NCI-H345 treated with DMSO at 0.1 percent for 48 hours (cell line): ENCODE data around the gene ADAM23.

Source experiments
- DNase-seq: peaks from one replicate; lab custom pipeline; 2025; ENCODE audit not compliant: unreplicated experiment; lab: John Stamatoyannopoulos, UW

ADAM23 gene

DNA sequence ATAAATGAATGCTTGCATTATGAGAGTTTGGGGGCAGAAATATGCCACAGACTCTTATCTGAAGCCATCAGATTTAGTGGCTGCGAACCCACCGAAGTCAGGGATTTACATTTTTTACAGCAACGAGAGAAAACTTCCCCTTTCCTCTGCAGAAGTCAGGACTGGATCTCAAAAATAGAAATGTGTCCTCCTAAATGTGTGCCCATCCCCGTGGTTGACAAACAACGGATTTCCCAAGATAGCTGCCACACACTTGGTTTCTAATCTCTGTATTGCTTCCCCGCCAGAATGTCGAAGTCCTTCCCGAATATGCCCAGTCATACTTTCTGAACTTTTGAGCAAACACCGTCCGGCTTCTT, 879 bp upstream of the ADAM23 start:
- no peak for DNase-seq

DNA sequence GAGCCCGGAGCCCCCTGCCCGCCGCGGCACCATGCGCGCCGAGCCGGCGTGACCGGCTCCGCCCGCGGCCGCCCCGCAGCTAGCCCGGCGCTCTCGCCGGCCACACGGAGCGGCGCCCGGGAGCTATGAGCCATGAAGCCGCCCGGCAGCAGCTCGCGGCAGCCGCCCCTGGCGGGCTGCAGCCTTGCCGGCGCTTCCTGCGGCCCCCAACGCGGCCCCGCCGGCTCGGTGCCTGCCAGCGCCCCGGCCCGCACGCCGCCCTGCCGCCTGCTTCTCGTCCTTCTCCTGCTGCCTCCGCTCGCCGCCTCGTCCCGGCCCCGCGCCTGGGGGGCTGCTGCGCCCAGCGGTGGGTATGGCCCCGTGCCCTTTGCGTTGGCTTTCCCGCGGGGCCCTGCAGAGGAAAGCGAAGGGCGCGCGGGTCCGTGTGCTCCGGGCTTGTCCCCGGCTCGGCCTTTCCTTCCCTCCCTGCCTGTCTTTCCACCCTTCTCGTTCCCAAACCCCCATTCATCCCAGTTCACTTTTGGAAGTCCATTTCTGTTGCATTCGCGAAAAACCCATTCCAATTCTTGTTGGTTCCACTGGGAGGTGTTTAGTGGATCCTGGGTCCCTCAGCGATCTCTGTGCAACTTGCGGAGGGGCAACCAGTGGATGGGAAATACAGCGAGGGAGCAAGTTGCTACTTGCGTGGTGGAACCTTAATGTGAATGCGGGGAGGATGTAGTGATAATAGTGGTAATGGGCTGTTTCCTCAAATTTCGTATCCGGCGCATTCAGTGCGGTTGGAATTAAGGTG, 599 bp downstream of the ADAM23 start:
- no peak for DNase-seq

DNA sequence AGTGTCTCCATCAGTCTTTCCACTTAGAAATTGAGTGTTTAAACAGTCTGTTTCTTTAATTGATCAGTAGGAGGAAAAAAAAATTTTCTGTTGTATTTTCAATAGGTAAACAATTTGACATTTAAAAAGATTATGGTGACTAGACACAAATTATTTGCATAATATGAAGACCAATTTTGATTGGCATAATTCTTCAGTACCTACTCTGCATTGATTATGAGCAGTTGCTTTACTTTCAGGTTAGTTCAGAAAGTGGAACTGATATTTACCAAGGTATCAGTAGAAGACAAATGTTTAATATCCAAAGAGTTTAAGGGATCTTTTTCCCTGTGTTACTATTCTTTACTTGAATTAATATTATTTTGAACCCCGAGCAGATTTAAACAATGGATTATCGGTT, 2.6 kb downstream of the ADAM23 start:
- no peak for DNase-seq

DNA sequence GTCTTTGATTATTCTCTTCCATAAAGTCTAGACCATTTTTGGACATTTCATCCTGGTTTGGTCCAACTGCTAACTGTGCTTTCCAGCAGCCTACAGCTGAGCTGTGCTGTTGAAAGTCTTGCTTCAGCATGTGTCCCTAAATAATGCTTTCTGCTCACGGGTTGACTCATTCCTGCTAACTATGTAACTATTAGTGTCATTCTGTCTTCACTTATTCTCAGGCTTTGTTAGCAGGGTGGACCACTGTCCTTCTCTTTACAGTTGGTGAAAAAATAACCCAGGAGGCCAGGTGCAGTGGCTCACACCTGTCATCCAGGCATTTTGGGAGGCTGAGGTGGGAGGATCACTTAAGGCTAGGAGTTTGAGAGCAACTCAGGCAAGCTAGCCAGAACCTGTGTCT, 8.9 kb downstream of the ADAM23 start:
- DNase-seq = no peak

DNA sequence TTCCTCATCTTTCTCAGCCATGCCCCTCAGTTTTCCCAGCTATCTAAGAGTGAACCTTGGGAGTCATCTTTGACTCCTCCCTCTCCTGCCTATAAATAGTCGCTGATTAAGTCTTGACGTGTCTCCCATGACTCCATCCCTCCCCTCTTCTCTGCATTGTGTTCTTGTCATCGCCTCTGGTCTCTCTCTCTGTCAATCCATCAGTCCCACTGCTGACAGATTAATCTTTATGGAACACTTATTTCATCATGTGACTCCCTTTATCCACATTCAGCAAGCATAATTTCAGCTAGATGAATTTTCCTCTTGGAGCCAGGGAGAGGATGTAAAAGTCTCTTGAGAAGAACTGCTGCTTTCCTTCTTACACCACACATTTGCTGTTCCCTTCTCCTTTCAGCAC, 9.4 kb downstream of the ADAM23 start:
- DNase-seq = no peak

DNA sequence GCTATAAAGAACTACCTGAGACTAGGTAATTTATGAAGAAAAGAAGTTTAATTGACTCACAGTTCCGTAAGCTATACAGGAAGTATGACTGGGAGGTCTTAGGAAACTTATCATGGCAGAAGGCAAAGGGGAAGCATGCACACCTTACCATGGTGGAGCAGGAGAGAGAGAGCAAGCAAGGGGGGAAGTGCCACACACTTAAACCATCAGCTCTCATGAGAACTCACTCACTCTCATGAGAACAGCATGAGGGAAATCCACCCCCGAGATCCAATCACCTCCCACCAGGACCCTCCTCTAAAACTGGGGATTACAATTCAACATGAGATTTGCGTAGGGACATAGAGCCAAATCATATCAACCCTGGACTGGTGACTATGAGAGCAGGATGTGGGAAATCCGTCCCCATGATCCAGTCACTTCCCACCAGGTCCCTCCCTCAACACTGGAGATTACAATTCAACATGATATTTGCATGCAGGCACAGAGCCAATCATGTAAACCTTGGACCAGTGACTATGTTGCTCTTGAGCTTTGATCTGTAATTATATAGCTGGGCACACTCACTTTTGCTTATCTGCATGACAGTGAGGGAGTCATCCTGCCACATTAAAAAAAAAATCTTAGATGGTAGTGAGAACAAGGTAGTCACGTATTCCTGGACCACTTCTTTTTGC, 12.9 kb downstream of the ADAM23 start:
- DNase-seq = no peak

DNA sequence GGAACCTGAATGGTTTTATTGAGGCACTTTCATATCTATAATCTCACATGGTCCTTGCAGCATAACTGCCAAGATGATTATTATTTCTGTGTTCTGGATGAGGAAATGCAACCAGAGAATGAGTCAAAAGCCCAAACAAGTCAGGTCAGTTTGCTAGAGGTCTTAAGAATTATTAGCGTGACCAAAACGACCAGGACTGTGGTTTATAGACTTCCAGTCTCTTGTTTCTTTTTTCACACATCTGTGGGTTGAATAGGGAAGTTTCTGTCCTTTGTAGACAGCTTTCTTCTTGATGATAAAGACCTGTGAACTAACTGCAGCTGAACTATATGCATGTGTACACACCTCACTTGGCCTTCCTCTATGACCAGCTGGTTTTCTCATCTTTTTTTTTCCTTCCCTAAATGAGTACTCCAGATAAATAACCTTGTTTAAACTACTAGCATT, 13.9 kb downstream of the ADAM23 start:
- no peak for DNase-seq

DNA sequence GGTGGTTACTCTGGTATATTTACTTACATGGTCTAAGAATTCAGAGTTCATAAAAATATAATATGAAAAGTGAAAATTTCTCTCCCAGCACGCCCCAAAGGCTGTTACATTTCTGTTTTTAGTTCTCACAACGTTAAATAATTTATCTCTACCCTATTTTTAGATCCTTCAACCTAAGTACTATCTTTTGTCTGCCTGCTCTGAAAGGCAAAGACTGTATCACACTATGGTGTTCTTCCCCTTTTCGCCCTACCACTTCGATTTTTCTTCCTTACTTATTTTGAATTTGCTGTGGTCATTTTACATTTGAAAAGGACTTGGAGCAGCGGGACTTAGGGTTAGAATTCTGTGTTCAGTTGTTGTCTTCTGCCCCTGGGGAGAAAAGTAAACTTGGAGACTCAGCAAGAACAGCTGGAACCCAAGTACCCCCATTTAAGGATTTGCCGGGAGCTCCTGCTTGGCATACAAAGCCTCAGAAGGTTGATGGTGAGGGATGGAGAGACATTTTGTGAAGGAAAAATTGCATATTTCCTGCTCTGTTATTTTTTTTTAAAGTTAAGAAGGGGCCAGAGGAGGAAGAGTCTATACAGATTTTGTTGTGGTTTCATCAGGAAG, 19.0 kb downstream of the ADAM23 start:
- DNase-seq = no peak

DNA sequence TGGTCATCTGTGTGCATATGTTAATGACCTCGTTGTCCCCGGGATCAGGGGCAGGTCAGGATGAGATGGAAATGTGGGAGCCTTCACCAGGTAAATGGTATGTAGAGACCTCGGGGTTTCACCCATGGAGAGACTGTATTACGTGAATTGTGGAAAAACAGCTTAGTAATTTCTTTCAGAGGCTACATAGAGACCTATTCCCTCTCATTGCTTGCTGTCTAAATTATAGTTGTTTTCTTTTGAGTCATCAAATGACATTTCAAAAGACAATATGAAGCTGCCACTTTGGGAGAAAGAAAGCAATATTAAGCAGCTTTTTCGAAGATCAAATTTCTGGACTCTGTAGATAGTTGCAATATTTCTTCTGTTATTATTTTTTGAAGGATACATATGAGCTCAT, 20.4 kb downstream of the ADAM23 start:
- no peak for DNase-seq

DNA sequence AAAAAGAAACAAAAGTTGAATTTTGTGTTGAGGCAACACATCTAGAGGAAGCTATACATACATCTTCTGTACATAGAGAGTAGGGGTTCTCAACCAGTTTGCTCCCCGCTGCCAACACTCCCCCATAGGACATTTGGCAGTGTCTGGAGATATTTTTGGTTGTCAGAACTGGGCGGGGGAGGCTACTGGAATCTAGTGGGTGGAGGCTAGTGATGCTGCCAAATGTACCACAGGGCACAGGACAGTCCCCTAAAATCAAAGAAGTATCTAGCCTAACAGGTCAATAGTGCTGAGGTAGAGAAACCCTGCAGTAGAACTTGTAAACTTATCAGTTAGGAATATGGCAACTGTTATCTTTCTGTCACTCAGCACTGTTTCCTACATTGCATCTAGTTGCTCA, 21.3 kb downstream of the ADAM23 start:
- DNase-seq = no peak

DNA sequence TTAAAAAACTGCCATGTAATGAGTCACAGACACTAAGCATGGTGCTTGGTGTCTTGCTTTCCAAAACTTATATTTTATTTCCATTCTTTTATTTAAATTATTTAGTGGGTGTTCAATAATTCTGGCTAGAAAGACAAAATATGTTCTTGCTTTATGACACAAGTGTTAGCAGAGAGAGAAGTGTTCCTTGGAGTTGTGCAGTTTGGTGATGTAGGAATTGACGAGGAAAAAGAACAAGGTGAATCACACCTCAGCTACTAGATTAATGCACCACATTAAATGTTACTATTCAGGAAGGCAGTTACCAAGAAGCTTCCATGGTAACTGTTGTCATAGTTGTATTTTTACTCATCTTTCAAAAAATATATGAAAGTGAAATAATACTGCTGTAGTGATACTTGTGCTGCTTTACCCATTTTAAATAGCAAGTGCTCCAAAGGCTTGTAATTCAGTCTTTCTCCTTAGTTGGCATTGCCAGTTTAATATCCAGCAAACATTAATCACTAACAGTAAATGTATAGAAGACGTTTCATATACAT, 28.3 kb downstream of the ADAM23 start:
- no peak for DNase-seq

DNA sequence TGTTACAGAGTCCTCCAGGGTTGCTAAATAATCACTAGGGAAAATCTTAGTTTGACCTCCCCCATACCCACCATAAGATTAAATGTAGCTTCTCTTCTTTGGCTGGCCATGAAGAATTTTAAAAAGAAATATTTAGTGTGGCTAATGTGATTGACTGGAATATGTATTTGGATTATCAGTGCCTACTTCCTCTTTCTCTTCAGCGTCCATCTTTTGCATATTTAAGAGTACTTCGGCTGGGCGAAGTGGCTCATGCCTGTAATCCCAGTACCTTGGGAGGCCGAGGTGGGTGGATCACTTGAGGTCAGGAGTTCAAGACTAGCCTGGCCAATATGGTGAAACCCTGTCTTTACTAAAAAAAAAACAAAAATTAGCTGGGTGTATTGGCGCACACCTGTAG, 28.8 kb downstream of the ADAM23 start:
- no peak for DNase-seq

DNA sequence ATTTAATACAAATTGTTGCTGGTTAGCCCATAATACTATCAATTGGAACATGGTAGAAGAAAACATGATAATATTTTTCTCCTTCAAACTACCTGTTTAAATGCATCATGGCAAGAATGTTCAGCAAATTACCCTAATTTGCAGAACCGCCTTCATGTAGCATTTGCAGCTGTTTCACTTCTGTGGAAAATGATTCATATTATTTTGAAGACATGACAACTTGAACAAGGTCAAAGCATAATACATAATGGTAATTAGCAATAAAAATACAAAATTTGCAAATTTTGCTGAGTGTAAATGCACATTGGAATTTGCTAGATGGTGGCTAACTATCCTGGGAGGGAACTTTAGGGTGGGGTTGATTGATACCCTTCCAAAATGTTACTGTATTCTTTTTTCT, 30.8 kb downstream of the ADAM23 start:
- no peak for DNase-seq

DNA sequence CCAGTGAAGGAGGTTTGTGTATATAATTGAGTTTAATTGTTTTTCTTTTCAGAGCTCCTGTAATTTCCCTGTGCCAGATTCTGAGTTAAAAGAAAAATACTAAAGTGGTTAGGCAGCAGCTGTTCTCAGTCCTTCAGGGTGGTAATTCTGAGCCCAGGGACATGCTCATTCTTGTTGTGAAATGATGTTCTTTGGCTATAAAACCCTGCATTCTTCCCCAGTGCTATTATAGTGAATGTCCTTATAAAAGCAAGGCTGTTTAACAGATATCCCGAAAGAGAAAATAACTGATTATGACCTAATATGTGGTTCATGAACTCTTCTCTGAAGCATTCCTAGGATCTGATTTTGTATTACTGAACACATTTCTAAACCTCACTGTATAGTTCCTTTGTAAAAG, 34.0 kb downstream of the ADAM23 start:
- peak; percentile 16 for DNase-seq

DNA sequence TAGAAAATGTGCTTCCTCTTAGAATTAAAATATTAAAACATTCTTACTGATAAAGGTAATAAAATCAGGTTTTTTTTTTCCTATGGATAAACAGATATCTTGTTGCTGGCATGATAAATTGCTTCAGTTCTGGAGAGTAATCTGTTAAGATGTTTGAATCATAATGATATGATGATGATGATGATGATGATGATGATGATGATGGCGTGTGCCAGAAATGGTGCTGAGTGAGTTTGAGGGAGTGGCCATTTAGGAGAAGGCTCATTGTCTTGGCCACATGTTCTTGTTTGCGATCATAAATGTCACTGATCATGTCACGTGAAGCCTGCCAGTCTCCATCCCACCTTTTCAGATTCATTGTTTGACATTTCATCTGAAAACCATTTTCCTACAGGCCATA, 35.0 kb downstream of the ADAM23 start:
- no peak for DNase-seq

DNA sequence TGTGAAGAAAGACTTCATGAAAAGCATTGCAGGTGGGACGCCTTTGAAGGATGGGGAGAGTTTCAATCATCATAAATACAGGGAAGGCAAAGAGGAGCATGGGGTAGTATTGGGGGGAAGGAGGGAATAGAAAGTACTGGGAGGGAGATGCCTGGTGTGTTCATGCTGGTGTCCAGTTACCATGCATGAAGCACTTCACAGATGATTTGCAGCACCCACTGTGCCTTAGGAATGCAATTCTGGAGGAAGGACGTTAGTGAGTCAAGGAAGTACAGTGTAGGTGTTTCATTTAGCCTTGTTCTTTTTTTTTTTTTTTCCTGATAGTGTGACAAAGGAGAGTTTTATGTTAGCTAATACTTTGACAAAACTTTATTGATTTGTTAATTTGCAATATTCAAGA, 36.8 kb downstream of the ADAM23 start:
- no peak for DNase-seq

DNA sequence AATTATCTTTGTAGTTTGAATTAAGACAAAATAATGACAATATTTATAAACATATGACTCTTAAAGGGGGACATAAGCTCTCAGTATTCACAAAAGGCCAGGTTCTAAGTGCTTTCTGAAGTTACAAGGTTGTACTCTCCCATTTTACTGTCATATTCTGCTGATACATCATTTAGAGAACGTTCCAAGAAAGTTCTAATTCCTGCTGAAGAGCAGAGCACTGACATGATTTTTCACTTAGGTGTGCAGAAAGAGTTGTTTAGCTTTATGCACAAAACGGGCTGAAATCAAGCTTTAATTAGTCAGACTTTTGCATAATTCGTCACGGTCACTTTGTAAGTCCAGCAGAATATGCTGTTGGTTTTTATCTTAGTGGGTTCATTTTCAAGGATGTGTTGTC, 37.3 kb downstream of the ADAM23 start:
- DNase-seq = no peak

DNA sequence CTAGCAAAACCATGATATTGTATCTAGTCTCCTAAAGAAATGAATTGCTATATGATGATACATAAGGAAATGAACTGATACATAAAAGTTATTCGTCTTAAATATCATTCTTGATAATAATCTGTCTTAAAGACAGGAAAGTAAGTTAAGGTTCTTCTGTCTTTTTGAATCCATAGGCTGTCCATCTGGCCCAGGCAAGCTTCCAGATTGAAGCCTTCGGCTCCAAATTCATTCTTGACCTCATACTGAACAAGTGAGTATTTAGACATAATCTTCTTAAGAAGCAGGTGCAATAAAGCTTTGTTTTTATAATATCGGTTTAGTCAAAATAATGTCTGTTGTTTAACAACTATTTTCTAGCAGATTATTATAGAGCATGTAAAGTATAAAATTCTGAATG, 37.7 kb downstream of the ADAM23 start:
- DNase-seq = no peak

DNA sequence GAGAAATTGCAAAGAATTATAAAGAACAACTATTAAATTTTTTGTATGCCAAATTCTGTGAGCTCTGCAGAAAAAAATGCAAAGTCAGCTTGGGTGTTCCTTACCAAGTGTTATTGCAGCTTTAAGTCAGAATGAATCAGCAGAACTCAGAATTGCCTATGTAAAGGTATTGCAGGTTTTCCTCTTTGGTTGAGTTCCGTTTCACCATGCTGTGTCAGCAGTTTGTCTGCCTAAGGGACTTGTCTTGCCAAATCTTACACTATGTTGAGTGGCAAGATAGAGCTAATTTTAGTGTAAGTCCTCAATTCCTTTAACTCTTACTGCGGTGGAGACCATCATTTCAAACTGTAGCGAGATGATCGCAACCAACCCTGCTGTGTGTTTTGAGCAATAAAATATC, 38.8 kb downstream of the ADAM23 start:
- no peak for DNase-seq

DNA sequence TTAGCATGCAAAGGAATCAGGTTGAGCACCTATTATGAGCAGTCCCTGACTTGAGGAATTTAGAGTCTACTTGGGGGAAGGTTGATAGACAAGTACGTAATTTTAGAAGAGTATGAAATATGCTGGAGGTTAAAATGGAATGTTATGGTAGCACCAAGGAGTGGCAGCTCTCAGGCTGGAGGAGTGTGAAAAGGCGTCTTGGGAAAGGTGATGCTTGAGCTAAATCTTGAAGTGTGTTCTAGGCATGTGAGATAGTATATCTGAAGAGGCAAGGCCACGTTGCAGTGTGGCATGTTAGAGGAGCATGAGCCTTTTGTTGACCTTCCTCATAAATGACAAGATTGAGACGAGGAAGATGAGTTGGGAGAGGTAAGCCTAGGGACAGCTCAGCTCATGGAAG, 39.3 kb downstream of the ADAM23 start:
- no peak for DNase-seq

DNA sequence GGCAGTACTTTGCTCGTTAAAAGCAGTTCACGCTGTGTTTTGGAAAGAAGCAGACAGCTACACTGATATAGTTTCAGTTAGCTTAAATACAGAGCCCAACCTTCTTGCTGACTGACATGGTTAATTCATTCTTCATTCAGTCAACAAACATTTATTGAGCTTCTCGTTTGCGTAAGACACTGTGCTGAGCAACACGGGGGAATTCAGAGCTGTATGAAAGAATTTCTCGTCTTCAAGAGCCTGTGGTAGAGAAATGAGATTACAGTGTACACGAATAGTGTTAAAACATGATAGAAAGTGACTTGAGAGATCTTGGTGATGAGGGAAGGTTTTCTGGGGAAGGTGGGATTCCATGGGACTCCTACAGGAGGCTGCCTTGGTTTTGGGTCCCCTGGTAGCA, 44.7 kb downstream of the ADAM23 start:
- no peak for DNase-seq

DNA sequence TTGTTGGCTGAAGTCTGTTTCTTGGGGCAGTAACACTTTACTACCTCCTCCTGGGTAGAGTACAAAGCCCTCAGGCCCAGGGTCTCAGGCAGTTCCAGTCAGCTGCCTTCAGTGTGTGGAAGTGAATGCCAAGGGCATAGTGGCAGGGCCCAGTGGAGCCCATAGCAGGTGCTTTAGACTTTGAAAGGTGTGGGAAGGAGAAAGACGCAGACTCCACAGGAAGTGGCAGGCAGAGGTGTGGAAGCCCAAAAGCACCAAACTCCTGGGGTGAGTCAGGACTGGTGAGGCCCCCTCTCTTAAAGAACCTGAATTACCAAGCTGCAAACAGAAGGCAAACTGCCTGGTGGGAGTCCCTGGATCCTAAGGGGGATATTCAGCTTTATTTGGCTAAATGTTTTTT, 45.3 kb downstream of the ADAM23 start:
- DNase-seq = no peak
